ENCODE measurements around the gene OS9.
"Not testable (repeated sequence)": the region's sequence is repeated elsewhere in the genome, so short reads cannot be mapped to it uniquely, and the experiment has no call there.

OS9 gene

DNA sequence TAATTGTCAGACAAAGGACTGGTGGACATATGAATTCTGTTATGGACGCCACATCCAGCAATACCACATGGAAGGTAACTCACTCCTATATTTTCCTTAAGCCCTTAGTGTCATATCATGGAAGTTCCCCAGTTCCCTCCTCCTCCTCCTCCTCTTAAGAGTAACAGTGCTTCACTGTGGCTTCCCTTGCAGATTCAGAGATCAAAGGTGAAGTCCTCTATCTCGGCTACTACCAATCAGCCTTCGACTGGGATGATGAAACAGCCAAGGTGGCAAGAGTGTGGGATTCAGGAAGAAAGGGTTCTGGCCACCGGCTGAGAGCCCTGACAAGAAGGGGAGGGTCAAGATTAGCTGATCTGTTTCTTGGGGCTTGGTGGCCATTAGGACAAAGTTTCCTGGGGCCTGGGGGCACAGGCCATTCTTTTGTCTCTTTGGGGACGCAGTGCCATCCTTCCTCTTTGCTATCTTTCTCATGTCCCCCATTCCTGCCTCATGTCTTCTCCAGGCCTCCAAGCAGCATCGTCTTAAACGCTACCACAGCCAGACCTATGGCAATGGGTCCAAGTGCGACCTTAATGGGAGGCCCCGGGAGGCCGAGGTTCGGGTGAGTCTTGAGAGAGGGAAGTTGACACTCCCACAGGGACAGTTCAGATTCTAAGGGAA lies 2.0 kb downstream of the OS9 start:
- DNase-seq: no peak

DNA sequence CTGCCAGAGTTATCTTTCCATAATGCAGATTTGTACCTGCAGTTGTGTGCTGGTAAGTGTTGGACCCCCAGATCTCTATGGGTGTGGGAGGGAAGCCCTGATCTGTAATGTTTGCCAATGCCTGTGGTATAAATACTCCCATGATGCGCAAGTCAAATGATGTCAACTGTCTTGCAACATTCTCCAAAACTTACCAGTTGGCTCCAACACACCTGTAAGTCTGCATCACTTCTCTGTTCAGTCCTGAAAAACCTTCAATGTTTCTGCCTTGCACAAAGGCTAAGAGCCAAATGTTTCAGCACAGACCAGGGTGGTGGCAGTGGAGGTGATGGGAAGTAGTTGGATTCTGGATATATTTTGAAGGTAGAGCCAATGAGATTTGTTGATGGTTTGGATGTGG lies 3.1 kb downstream of the OS9 start:
- no peak for DNase-seq

DNA sequence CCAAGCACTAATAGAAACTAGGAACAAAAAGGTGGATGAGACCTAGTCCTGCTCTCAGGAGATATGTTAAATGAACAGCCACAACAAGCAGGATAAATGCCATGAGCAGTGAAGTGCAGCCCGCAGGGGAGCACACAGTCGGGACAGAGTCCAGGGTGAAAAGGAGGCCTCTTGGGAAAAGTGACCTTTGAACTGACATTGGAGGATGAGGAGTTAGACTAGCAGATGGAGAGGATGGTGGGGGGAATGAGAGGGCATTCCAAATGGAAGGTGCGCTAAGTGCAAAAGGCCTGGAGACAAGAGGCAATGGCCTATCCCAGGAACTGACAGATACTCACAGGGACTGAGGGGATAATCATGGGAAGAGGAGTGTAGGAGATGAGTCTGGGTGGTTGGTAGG lies 4.5 kb downstream of the OS9 start:
- DNase-seq: no peak

DNA sequence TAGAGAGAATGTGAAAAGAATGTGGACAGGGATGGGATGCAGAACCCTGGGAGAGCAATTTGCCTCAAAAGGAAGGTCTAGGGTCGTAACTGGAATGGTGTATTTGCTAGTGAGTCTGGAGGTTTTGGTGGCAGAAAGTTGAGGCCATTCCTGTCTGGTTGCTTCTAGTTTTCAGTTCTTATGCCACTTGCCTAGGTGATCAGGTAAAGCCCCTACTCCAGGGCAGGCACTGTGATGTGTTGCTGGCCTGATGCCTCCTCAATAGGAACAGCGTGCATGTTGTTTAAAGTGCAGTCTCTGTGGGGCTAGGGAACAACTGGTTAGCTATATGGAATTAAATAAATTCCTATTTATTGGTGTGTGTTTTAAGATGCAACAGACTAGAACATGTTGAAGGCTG lies 6.4 kb downstream of the OS9 start:
- no peak for DNase-seq

DNA sequence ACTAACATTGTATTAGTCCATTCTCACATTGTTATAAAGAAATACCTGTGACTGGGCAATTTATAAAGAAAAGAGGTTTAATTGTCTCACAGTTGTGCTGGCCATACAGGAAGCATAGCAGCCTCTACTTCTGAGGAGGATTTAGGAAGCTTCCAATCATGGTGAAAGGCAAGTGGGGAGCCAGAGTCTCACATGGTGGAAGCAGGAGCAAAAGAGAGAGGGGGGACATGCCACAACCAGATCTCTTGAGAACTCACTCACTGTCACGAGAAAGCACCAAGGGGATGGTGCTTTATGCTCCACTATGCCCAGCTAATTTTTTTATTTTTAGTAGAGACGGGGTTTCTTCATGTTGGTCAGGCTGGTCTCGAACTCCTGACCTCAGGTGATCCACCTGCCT lies 13.3 kb downstream of the OS9 start:
- no peak for DNase-seq

DNA sequence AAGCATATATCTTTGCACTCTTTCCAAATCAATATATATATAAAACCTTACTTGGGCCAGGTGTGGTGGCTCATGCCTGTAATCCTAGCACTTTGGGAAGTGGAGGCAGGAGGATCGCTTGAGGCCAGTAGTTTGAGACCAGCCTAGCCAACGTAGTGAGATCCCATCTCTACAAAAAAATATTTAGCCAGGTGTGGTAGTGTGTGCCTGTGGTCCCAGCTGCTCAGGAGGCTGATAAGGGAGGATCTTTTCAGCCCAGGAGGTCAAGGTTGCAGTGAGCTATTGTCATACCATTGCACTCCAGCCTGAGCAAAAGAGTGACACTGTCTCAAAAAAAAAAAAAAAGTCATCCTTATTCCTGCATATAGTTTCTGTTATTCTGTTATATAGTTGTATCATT lies 14.4 kb downstream of the OS9 start:
- no peak for DNase-seq

DNA sequence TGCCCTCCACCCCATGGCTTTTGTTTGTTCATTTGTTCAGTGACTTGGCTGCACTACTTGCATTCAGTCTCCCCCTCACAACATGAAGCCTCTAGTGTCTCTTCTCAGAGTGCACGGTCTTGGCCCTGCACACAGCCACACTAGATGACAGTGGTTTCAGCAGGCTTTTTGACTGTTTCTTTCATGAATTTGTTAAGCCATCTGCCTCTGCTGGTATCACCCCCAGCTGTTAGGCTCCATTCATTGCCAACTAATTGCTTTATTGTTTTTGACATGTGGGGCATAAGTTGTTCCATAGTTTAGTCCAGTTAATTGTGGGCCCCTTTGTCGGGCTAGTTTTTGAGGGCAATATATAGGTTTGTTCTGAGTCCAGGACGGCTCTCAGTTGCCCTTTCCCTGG lies 18.8 kb downstream of the OS9 start:
- no peak for DNase-seq

DNA sequence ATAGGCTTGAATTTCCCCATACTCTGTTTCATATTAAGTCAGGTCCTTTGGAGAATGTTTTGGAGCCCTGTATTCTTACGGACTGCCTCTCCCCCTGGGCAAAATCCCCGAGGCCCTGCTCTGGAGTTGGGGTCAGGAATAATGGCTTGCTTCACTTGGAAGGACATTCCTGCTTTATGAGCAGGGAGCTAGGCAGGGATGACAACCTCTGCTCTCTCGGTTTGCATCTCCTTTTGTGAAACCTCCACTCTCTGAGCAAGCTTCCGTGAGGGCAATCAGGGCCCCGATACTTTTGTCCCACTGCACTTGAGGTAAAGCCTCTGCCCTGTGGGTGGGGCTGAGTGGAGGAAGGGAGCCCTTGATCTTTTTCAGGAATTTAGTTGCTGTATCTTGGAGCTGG lies 19.3 kb downstream of the OS9 start:
- no peak for DNase-seq

DNA sequence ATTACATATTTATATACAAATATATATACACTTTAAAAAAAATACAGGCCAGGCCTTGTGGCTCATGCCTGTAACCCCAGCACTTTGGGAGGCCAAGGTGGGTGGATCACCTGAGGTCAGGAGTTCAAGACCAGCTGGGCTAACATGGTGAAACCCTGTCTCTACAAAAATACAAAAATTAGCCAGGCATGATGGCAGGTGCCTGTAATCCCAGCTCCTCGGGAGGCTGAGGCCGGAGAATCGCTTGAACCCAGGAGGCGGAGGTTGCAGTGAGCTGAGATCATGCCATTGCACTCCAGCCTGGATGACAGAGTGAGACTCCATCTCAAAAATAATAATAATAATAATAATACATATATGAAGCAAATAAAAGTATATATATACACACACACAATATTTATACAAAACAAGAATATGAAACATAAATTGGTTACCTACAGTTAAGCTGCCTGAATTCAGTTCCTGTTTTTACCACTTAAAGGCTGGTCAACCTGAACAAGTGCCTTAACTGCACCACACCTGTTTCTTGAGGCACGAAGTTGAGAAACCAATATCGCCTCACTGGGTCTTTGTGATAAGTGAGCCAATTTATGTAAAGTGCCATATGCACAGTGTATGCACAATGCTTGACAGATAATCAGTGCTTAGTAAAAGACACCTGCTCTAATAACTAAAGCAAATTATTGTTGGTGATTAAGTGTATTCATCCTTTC lies 21.3 kb downstream of the OS9 start:
- DNase-seq: not testable (repeated sequence)

DNA sequence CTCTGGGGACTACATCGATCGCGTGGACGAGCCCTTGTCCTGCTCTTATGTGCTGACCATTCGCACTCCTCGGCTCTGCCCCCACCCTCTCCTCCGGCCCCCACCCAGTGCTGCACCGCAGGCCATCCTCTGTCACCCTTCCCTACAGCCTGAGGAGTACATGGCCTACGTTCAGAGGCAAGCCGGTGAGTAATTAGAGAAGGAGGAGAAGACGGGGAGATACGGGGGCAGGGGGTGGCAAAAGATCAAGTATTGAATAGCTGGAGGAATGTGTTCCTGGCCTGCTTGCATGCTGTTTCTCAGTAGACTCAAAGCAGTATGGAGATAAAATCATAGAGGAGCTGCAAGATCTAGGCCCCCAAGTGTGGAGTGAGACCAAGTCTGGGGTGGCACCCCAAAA lies 21.9 kb downstream of the OS9 start:
- no peak for DNase-seq

DNA sequence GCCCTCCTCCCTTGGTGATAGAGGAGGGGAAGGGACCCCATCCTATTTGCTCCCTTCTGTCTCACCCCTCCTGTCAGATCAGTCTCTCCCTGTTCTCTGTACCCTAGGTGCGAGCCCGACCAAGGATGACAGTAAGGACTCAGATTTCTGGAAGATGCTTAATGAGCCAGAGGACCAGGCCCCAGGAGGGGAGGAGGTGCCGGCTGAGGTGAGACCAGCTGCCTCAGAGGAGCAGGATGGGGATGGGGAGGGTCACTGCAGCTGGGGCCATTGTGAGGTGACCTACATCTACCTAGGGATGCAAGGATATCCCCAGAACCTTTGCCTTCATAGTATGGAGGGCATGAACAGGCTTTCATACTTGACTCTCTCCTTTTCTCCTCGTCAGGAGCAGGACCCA lies 22.4 kb downstream of the OS9 start:
- DNase-seq: no peak

DNA sequence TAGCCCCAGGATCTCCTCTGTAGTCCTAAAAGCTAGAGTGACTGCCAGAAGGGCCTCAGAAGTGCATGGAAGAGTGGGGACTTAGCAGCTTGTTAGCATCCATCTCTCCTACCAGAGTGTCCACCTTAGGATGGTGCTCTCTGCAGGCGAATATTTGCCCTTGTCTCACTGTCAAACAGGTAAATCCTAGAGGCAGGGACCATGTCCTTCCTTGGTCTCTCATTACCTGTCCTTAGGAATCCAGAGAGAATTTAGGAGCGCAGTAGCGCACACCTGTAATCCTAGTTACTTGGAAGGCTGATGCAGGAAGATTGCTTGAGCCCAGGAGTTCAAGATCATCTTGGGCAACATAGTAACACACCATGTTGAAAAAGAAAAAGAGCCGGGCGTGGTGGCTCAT lies 23.2 kb downstream of the OS9 start:
- no peak for DNase-seq

DNA sequence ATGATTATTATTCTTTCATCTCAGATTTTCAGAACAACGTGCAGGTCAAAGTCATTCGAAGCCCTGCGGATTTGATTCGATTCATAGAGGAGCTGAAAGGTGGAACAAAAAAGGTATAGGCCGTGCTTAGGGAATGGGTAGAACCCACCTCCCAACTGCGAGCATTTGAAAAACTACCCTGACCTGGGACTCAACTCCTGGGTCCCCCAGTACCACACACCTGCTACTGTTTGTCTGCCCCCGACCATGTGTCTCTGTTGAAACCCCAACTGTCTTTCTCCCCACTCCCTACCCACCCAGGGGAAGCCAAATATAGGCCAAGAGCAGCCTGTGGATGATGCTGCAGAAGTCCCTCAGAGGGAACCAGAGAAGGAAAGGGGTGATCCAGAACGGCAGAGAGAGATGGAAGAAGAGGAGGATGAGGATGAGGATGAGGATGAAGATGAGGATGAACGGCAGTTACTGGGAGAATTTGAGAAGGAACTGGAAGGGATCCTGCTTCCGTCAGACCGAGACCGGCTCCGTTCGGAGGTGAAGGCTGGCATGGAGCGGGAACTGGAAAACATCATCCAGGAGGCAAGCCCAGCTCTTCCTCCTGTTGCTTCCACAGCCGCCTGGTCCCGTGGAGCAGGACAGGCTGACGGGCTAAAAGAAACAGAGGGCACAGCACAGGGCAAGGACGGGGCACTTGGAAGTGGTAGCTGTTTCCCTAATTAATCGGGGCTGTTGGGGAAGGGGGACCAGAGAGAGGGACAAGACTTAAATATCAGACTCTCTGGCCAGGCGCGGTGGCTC lies 24.1 kb downstream of the OS9 start:
- DNase-seq: no peak

DNA sequence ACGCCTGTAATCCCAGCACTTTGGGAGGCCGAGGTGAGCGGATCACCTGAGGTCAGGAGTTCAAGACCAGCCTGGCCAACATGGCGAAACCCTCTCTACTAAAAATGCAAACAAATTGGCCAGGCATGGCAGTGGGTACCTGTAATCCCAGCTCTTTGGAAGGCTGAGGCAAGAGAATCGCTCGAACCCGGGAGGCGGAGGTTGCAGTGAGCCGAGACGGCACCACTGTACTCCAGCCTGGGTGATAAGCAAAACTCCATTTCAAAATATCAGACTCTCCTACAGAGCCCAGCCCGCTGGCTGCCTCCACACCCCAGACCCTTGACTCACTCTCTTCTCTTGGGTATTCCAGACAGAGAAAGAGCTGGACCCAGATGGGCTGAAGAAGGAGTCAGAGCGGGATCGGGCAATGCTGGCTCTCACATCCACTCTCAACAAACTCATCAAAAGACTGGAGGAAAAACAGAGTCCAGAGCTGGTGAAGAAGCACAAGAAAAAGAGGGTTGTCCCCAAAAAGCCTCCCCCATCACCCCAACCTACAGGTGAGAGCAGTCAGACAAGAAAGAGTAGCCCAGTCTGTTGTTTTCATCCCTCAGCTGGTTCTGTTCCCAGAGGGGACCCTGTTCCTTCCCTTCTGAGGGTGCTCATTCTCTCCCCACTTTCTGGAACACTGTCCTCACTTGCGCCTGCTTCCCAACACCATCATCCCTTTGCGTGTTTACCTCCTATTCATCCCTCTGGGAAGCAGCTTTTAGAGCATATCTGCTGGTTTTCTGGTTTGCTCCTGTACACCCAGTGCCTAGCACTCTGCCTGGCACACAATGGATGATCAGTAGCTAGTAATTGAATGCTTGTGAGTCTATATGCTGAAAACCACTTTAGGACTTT lies 25.0 kb downstream of the OS9 start:
- DNase-seq: no peak

DNA sequence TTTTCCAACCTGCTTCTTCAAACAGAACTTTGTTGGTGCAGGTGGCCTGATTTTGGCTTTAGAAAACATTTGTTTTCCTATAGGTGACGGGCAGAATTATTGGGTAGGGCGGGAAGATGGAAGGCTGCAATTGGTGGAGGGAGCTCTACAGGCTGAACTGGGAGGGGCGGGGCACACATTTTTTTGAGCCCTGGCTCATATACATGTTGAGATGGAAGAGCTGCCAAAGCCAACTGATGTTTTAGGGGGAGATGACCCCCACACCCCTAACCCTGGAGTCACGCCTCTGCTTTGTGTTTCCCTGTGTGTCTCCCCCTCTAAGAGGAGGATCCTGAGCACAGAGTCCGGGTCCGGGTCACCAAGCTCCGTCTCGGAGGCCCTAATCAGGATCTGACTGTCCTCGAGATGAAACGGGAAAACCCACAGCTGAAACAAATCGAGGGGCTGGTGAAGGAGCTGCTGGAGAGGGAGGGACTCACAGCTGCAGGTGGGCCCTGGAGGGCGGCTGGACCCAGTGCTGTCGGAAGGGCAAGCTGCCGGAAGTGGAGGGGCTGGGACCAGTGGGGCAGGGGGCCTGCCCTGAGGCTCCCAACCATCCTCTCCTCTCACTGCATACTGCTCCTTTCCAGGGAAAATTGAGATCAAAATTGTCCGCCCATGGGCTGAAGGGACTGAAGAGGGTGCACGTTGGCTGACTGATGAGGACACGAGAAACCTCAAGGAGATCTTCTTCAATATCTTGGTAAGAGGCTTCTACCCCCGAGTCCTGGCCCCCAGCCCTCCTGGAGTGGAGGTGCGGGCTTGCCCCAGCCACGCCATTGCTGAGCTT lies 26.1 kb downstream of the OS9 start:
- no peak for DNase-seq

DNA sequence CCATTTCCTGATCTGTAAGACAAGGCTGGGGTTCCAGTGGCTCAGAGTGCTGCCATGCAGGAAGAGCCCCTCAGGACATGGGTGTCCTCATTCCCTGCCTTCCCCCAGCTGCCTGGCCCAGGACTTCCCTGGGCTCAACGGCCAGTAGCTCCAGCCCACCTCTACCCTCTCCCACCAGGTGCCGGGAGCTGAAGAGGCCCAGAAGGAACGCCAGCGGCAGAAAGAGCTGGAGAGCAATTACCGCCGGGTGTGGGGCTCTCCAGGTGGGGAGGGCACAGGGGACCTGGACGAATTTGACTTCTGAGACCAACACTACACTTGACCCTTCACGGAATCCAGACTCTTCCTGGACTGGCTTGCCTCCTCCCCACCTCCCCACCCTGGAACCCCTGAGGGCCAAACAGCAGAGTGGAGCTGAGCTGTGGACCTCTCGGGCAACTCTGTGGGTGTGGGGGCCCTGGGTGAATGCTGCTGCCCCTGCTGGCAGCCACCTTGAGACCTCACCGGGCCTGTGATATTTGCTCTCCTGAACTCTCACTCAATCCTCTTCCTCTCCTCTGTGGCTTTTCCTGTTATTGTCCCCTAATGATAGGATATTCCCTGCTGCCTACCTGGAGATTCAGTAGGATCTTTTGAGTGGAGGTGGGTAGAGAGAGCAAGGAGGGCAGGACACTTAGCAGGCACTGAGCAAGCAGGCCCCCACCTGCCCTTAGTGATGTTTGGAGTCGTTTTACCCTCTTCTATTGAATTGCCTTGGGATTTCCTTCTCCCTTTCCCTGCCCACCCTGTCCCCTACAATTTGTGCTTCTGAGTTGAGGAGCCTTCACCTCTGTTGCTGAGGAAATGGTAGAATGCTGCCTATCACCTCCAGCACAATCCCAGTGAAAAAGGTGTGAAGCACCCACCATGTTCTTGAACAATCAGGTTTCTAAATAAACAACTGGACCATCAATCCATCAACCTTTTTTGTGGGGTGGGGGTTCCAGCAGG lies 27.0 kb downstream of the OS9 start:
- no peak for DNase-seq

DNA sequence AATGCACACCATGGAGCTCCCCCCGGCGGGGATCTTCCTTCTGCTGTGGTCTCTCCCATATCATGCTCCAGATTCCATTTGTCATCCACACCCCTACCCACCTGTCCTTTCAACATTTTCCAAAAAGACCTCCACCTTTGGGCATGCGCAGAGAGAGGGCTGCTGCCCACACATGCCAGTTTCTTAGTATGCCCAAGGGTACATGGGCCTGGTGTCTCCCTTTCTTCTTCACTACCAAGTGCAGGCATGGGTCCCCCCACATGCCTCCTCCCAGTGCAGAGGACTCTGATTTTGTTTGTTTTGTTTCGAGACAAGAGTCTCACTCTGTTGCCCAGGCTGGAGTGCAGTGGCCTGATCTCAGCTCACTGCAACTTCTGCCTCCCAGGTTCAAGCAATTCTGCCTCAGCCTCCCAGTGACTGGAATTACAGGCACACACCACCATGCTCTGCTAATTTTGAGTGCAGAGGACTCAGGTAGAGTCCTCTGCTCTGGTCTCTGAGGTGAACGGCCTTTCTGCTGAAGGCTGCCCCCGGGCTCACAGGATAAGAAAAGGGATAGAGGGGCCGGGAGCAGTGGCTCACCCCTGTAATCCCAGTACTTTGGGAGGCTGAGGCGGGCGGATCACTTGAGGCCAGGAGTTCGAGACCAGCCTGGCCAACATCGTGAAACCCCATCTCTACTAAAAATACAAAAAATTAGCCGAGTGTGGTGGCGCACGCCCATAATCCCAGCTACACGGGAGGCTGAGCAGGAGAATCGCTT lies 28.1 kb downstream of the OS9 start:
- not testable (repeated sequence) for DNase-seq

DNA sequence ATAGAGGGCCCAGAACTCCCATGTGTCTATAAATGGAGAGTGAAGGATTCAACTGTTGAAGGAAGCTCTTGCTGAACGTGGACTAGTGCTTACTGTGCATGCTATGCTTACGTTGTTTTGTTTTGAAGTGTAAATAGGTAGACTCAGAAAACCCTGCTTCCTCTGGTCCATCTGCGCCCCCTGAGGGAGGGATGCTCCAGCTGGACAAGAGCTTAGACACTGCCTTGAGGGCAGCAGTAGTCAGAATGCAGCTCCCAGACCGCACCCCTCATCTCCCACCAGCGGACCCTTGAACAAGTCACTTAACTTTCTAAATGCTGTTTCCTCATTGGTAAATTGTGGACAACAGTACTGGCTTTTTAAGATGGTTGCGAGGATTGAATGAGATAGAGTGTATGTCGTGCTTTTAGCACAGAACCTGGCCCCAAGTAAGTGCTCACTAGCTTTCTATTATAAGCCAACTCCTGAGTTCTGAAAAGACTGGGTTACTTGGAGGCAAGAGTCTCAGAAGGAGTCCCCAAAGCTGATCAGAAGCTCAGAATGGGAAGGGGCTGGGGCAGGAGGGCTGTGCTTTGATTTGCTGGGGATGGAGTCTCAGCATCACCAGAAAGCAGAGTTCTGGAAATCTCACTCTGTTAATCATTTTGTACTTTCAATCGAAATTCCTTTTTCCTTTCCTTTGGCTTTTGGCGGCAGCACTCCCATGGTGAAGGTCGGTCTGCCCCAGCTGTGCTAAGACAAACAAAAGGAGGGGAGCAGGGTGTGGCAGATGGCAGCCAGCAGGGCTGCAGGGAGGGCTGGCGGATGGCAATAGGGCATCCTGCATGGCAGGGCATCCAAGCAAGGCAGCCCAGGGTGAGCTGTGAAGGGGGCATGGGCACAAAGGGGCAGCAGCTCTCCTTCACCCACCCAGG lies 29.0 kb downstream of the OS9 start:
- no peak for DNase-seq

DNA sequence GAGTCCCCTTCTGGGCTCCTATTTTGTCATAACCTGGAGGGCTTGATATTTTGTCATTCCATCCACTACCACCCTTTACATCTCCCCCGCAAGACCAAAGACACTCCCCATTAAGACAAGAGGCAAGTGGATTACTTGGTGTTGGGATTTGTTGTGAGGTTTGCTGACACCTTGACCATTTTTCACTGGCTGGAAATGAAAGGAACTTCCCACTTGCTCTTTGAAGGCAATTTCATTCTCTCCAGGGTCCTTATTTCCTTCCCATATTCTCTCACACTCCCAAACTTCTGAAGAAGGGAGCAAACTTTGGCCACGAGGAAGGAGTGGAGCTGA lies 29.7 kb downstream of the OS9 start:
- DNase-seq: no peak

All from right hindlimb (tissue), 1 donor.